Measurements from ENCODE around the gene WDFY2.
"Not testable (repeated sequence)": the region's sequence is repeated elsewhere in the genome, so short reads cannot be mapped to it uniquely, and the experiment has no call there.

The WDFY2 gene

DNA sequence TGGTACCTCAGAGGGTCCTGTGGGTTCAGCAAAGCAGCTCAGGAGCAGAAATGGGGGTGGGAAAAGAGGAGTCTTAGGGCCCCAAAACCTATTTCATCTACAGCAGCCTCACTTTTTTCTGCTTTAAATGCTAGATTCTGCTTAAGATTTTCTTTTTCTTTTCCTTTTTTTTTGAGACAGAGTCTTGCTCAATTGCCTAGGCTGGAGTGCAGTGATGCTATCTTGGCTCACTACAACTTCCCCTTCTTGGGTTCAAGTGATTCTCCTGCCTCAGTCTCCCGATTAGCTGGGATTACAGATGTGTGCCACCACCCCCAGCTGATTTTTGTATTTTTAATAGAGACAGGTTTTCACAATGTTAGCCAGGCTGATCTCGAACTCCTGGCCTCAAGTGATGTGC lies 30.7 kb upstream of the WDFY2 start:
- Mint-ChIP-seq H3K4me3 (no peak overlapping the region), H3K9me3 (peaks cover 5% of the 10 kb centered on the region), H3K27me3 (ENCODE audit: low read depth) (no peaks in the 10 kb centered on the region), H3K27ac (no peak overlapping the region), H3K36me3 (ENCODE audit: low read depth) (no peaks in the 10 kb centered on the region), H3K4me1 (ENCODE audit: low read depth) (peaks cover 4% of the 10 kb centered on the region)

DNA sequence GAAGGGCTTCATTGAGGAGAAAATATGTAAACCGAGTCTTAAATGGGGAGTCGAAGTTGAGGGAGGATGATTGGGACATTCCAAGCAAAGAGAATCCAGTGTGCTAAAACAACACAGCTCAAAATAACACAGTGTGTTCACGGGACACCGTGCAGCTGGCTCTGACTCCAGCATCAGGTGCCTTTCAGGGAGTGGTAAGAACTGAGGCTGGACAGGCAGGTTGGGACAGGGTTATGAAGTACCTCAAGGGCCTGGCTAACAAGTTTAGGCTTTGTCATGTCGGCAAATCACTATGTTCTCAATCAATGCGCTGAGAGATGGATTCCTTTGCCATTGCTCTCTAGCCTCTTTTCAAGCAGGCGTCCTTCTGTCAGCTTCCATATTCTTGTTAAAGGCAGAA lies 27.5 kb upstream of the WDFY2 start:
- Mint-ChIP-seq H3K27me3 (ENCODE audit: low read depth) (no peaks in the 10 kb centered on the region), H3K4me3 (no peak overlapping the region), H3K4me1 (ENCODE audit: low read depth) (peaks cover 26% of the 10 kb centered on the region), H3K9me3 (peaks cover 9% of the 10 kb centered on the region), H3K27ac (no peak overlapping the region), H3K36me3 (ENCODE audit: low read depth) (peaks cover 4% of the 10 kb centered on the region)

DNA sequence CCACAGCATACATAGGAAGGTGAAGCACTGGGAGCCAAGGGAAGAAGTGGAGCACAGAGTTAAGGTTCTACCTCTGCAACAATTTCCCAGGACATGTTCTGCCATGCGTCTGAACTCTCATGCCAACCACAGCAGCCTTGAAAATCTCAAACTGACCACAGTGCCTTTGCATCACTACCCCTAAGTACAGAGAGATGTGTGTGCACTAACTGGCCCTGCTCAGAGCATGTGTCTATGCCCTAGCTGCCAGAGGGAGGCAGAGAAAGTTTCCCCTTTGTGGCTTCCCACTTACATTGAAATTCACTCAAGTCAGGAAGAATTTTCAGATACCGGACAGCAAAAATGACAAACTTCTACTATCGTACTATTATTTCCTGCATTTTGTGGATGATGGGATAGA lies 26.8 kb upstream of the WDFY2 start:
- no peak overlapping the region for H3K4me3 Mint-ChIP-seq
- H3K27ac Mint-ChIP-seq: no peak overlapping the region
- H3K27me3 Mint-ChIP-seq (ENCODE audit: low read depth): no peaks in the 10 kb centered on the region
- peaks cover 29% of the 10 kb centered on the region for H3K4me1 Mint-ChIP-seq (ENCODE audit: low read depth)
- H3K36me3 Mint-ChIP-seq (ENCODE audit: low read depth): peaks cover 4% of the 10 kb centered on the region
- peaks cover 9% of the 10 kb centered on the region for H3K9me3 Mint-ChIP-seq

DNA sequence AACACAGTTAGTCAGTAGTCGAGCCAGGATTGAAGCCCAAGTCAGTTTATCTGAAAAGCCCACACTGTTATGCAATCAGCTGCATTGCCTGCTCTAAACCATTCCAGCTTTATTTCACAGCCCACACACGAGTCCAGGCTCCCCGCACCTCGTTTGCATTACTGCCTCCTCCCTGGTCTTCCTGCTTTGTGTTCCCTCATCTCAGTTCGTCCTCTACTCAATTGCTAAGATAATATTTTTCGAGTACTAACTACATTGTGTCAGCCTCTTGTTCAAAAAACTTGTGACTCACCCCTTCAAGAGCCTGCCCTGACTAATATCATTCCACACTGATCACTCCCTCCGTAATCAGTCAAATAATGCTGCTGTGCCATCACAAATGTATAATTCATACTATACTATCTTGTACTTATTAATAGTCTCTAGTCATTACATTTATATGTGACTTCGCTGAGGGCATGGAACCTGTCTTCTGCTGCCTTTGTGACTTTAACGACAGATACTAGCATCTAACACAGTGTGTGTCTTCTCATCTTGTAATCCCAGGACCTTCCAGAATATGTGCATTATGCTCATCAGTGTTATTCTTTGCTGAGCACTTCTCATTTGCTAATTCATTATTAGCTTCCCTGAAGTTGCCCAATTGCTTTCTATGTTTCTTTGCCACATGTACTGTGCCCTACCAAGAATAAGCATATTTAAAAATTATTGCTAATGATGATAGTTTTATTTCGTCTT lies 26.2 kb upstream of the WDFY2 start:
- Mint-ChIP-seq H3K4me3 (no peak overlapping the region), H3K27me3 (ENCODE audit: low read depth) (no peaks in the 10 kb centered on the region), H3K9me3 (peaks cover 9% of the 10 kb centered on the region), H3K36me3 (ENCODE audit: low read depth) (peaks cover 4% of the 10 kb centered on the region), H3K27ac (no peak overlapping the region), H3K4me1 (ENCODE audit: low read depth) (peaks cover 33% of the 10 kb centered on the region)

DNA sequence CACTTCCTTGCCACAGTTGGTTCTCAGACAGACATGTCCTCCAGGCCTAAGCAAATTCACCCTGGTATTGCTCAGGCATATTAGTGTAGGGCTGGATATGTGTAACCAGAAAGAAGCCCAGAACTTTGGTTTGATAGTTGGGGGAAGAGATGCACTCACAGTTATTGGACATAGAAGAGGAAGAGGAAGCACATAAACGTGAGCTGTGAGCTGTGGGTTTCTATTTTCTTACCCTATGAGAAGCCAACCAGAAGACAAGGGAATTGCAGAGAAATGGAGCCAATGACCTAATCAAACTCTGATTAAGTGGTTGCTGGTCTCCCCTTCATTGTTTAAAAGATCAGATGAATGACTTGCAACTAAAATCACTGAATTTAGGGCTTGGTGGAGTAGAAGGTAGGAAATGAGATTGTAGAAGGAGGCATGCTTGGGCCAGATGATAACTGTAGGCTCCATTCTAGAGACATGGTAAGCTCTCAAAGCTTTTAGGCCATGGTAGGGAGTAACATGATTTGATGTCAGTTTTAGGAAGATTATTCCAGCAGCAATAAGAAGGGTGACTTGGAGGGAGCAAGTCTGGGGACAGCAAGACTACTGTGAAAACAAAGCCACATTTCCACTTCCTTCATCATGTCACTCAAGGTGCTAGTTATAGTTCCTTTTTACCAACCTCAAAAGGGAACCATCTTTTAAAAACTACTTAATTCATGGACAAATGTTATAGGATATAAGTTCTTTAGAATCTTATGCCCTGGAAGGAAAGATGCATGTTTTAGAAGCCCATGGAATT lies 24.1 kb upstream of the WDFY2 start:
- peaks cover 33% of the 10 kb centered on the region for H3K4me1 Mint-ChIP-seq (ENCODE audit: low read depth)
- no peak overlapping the region for H3K4me3 Mint-ChIP-seq
- no peak overlapping the region for H3K27ac Mint-ChIP-seq
- H3K36me3 Mint-ChIP-seq (ENCODE audit: low read depth): peaks cover 4% of the 10 kb centered on the region
- peaks cover 13% of the 10 kb centered on the region for H3K9me3 Mint-ChIP-seq
- no peaks in the 10 kb centered on the region for H3K27me3 Mint-ChIP-seq (ENCODE audit: low read depth)

DNA sequence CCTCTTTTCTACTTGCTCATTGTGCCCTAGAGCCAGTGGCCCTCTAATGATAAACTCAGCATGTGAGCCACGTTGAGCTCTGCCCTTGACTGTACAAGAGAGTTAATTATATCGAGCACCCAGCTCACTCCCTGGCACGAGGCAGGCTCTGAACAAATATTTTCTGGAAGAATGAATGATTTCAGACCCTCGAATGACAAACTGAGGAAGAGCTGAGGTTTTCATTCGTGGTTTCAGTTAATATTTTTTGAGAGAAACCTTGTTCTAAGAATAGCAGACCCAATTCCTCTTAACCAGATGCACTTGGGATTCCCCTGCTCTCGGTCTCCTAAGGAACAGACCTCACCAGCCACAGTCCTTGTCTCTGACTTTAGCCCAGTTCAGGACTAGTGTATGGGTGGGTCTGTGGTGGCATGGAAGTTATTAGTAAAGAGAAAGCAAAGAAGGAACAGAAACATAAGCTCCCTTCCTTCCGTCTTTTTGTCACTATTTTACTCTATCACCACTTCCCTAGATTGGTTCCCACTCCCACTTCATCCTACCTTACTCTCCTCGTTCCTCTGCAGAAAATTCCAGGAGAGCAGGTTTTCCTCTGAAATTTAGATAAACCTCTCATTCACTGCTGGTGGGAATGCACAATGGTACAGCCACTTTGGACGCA lies 22.1 kb upstream of the WDFY2 start:
- peaks cover 9% of the 10 kb centered on the region for H3K9me3 Mint-ChIP-seq
- H3K4me3 Mint-ChIP-seq: peak overlapping the region; percentile 45
- no peaks in the 10 kb centered on the region for H3K27me3 Mint-ChIP-seq (ENCODE audit: low read depth)
- peaks cover 4% of the 10 kb centered on the region for H3K36me3 Mint-ChIP-seq (ENCODE audit: low read depth)
- H3K27ac Mint-ChIP-seq: peak overlapping the region; percentile 49
- peaks cover 33% of the 10 kb centered on the region for H3K4me1 Mint-ChIP-seq (ENCODE audit: low read depth)

DNA sequence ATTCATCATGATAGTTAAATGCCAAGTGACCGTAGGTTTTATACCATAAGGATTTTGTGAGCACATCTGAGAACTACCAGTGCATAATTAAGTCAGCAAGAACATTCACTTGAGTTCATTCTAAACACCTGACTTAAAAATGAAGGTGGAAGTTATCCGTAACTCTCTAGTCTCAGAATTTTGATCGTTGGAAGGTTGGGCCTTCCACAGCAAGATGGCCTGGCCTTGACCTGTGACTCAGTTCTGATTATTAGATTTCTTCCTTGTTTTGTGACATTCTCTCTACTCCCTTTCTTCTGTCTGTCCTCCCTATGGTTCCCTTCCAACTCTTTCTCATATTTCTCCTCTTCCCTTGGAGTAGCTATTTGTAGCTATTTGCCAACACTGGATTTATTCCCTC lies 20.0 kb upstream of the WDFY2 start:
- Mint-ChIP-seq H3K9me3 (peaks cover 6% of the 10 kb centered on the region), H3K4me3 (no peak overlapping the region), H3K27ac (no peak overlapping the region), H3K27me3 (ENCODE audit: low read depth) (no peaks in the 10 kb centered on the region), H3K36me3 (ENCODE audit: low read depth) (peaks cover 3% of the 10 kb centered on the region), H3K4me1 (ENCODE audit: low read depth) (peaks cover 31% of the 10 kb centered on the region)

DNA sequence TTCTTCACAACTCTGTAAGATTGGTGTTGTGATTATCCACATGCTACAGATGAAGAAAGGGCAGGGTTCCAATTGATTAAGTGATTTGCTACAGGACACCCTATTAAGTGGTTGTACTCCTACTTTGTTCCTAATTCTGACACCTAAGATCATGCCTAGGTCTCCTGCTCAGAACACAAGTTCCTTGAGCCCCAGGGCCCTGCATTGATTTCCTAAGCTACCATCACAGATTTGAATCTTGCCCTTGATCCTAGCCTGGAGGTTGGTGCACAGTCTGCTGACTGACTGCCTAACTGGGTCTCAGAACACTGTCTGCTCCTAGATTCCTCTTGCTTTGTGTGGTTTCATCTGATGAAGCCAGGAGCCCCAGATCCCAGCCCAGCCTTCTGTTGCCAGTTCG lies 19.6 kb upstream of the WDFY2 start:
- Mint-ChIP-seq H3K4me1 (ENCODE audit: low read depth) (peaks cover 31% of the 10 kb centered on the region), H3K9me3 (peaks cover 5% of the 10 kb centered on the region), H3K4me3 (no peak overlapping the region), H3K36me3 (ENCODE audit: low read depth) (peaks cover 3% of the 10 kb centered on the region), H3K27me3 (ENCODE audit: low read depth) (no peaks in the 10 kb centered on the region), H3K27ac (no peak overlapping the region)

DNA sequence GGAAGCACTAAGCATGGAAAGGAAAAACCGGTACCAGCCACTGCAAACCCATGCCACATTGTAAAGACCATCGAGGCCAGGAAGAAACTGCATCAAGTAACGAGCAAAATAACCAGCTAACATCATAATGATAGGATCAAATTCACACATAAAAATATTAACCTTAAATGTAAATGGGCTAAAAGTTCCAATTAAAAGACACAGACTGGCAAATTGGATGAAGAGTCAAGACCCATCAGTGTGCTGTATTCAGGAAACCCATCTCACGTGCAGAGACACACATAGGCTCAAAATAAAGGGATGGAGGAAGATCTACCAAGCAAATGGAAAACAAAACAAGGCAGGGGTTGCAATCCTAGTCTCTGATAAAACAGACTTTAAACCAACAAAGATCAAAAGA lies 15.3 kb upstream of the WDFY2 start:
- not testable (repeated sequence) for H3K36me3 Mint-ChIP-seq (ENCODE audit: low read depth); H3K27me3 Mint-ChIP-seq (ENCODE audit: low read depth); H3K4me1 Mint-ChIP-seq (ENCODE audit: low read depth); H3K27ac Mint-ChIP-seq; H3K4me3 Mint-ChIP-seq; H3K9me3 Mint-ChIP-seq

DNA sequence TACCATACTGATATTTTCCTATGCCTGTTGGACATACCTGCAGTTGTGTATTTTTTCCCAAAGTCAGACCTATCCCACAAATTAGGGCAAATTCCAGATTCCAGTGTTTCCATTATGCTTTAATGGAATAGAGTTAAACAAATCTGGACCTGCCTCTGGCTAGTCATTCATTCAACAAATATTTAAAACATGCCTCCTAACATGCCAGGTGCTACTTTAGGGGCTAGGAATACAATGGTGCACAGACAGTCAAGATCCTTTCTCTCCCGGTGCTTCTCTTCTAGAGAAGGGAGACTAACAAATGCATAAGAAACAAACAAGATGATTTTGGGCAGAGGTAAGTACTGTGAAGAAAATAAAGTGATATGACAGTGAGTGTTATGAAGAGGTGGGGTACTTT lies 7.5 kb upstream of the WDFY2 start:
- peaks cover 2% of the 10 kb centered on the region for H3K4me1 Mint-ChIP-seq (ENCODE audit: low read depth)
- H3K36me3 Mint-ChIP-seq (ENCODE audit: low read depth): no peaks in the 10 kb centered on the region
- H3K4me3 Mint-ChIP-seq: no peak overlapping the region
- no peak overlapping the region for H3K27ac Mint-ChIP-seq
- H3K9me3 Mint-ChIP-seq: no peaks in the 10 kb centered on the region
- H3K27me3 Mint-ChIP-seq (ENCODE audit: low read depth): peaks cover 18% of the 10 kb centered on the region

DNA sequence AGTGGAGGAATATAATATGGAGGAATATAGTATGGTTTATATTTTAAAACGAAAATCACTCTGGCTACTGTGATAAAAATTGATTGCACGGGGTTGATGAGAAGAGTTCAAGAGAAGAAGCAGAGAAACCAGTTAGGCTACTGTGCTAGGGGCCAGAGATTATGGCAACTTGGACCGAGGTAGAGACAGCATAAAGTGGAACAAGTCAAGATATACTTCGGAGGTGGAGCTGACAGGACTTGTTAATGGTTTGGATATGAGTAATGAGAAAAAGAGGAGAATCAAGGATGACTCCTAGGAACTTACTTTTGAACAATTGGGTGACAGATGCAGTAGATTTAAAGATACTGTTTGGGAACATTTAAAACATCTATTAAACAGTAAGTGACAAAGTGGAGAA lies 6.6 kb upstream of the WDFY2 start:
- Mint-ChIP-seq H3K27me3 (ENCODE audit: low read depth) (peaks cover 18% of the 10 kb centered on the region), H3K4me1 (ENCODE audit: low read depth) (peaks cover 3% of the 10 kb centered on the region), H3K36me3 (ENCODE audit: low read depth) (no peaks in the 10 kb centered on the region), H3K27ac (no peak overlapping the region), H3K4me3 (no peak overlapping the region), H3K9me3 (no peaks in the 10 kb centered on the region)

DNA sequence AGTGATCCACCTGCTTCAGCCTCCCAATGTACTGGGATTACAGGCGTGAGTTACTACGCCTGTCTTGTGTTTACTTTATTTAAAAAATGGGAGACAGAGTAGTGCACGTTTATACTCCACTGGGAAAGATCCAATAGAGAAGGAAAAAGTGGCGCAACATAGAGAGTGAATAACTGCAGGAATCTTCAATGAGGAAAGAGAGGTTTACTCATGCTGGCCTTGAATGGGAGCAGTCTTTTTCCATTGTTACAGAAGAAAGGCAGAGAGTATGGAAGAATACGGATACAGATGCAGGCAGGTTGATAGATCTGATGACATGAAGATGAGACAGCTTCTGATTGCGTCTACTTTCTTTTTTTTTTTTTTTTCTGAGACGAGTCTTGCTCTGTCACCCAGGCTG lies 4.6 kb upstream of the WDFY2 start:
- H3K36me3 Mint-ChIP-seq (ENCODE audit: low read depth): no peaks in the 10 kb centered on the region
- peaks cover 18% of the 10 kb centered on the region for H3K27me3 Mint-ChIP-seq (ENCODE audit: low read depth)
- H3K27ac Mint-ChIP-seq: no peak overlapping the region
- no peaks in the 10 kb centered on the region for H3K9me3 Mint-ChIP-seq
- no peak overlapping the region for H3K4me3 Mint-ChIP-seq
- peaks cover 6% of the 10 kb centered on the region for H3K4me1 Mint-ChIP-seq (ENCODE audit: low read depth)

DNA sequence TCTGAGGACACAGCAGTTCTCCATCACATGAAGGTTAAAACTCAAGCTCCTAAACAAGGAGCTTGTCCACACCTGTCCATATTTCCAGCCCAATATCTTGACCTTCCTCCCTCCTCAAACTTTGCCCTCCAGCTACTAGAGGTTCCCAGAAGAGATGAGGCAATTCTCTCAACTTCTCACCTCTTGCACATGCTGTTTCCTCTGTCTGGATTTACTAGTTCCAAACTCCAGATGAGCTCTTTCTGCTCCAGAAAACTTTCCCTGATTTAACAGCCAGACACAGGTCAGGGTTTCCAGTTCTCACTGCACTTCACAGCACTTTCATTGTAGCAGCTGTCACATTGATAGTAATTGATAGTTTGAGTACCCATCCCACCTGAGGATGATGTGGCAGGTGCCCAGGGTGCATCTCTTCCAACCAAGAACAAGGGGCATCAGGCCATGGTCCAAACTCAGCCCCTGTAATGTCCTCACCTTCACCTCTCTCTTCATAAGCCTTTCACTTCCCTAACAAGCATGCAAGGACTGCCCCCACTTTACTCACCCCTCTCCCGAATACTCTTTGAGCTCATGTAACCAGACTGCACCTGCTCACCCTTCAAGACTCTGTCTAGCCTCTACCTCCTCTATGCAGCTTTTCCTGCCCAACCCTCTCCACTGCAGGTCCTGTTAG lies 3.0 kb upstream of the WDFY2 start:
- Mint-ChIP-seq H3K4me1 (ENCODE audit: low read depth) (peaks cover 16% of the 10 kb centered on the region), H3K27ac (no peak overlapping the region), H3K4me3 (no peak overlapping the region), H3K27me3 (ENCODE audit: low read depth) (peaks cover 18% of the 10 kb centered on the region), H3K9me3 (no peaks in the 10 kb centered on the region), H3K36me3 (ENCODE audit: low read depth) (peaks cover 2% of the 10 kb centered on the region)

DNA sequence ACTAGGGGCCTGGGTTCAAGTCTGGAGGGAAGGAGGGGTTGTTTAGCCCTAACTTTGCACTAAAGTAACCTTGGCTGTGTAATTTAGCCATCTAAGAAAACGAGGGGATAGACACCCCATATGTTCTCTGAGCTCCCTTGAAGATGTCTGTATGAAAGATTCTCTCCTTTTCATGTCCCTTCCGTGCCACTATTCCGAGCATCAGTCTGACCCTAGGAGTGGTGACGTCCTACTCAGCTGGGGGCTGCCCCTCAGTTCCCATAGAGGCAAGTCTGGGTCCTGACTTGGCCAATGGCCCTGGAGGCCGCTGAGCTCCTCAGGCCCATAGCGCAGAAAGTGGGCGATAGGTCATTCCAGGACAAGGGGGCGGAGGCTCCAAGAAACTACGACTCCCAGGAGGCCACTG lies 790 bp upstream of the WDFY2 start:
- Mint-ChIP-seq H3K9me3 (no peaks in the 10 kb centered on the region), H3K4me3 (peak overlapping the region; percentile 96), H3K27me3 (ENCODE audit: low read depth) (peaks cover 6% of the 10 kb centered on the region), H3K4me1 (ENCODE audit: low read depth) (peaks cover 28% of the 10 kb centered on the region), H3K27ac (peak overlapping the region; percentile 96), H3K36me3 (ENCODE audit: low read depth) (peaks cover 3% of the 10 kb centered on the region)
